Nephron (organoid): ENCODE results near the gene CLDND1.

Source experiments
- H3K27ac Mint-ChIP-seq, 3 experiments: 2 replicates each; pipeline ENCODE4 v1.8.0; 2020; ENCODE audit warnings: mixed read lengths in 3 of 3, mild to moderate bottlenecking in 2 of 3, moderate library complexity in 1 of 3
- H3K27me3 Mint-ChIP-seq: 2 replicates; pipeline ENCODE4 v1.8.0; 2021; ENCODE audit warnings: low read depth, mild to moderate bottlenecking, moderate library complexity, mixed read lengths
- H3K36me3 Mint-ChIP-seq: 2 replicates; pipeline ENCODE4 v1.8.0; 2020; ENCODE audit warnings: low read depth, mixed read lengths
- H3K4me1 Mint-ChIP-seq: 2 replicates; pipeline ENCODE4 v1.8.0; 2020; ENCODE audit warnings: mixed read lengths
- H3K4me3 Mint-ChIP-seq, 3 experiments: 2 replicates each; pipeline ENCODE4 v1.8.0; 2020; ENCODE audit warnings: mild to moderate bottlenecking in 3 of 3, mixed read lengths in 3 of 3, moderate library complexity in 2 of 3
- H3K9me3 Mint-ChIP-seq: 2 replicates; pipeline ENCODE4 v1.8.0; 2020; ENCODE audit warnings: mixed read lengths
- CTCF ChIP-seq, 3 experiments: fragments of 200-600 bp; sonication (generic); IDR thresholded peaks; one replicate each; pipeline ENCODE4 v1.5.0; 2021; ENCODE audit warnings: antibody characterized with exemption in 3 of 3; ENCODE audit not compliant: unreplicated experiment in 3 of 3

The CLDND1 gene

GRCh38 chr3:98534168-98534567, 11.5 kb upstream of the CLDND1 start:
- no peak overlapping the region for H3K4me3 Mint-ChIP-seq
- no peaks in the 10 kb centered on the region for H3K36me3 Mint-ChIP-seq
- no peaks in the 10 kb centered on the region for H3K9me3 Mint-ChIP-seq
- H3K27ac Mint-ChIP-seq = no peak overlapping the region
- no peaks in the 10 kb centered on the region for H3K27me3 Mint-ChIP-seq
- no peaks in the 10 kb centered on the region for H3K4me1 Mint-ChIP-seq
- TF ChIP-seq CTCF (IDR thresholded peaks at IDR 0.05; ENCODE audit: unreplicated experiment in 3 of 3) = no peak

GRCh38 chr3:98532709-98533571, 10.2 kb upstream of the CLDND1 start:
- Mint-ChIP-seq H3K9me3 (no peaks in the 10 kb centered on the region), H3K27me3 (no peaks in the 10 kb centered on the region), H3K4me1 (no peaks in the 10 kb centered on the region), H3K4me3 (no peak overlapping the region), H3K27ac (no peak overlapping the region), H3K36me3 (no peaks in the 10 kb centered on the region)
- TF ChIP-seq CTCF (IDR thresholded peaks at IDR 0.05; ENCODE audit: unreplicated experiment in 3 of 3) = no peak

GRCh38 chr3:98532275-98532637, 9.6 kb upstream of the CLDND1 start:
- no peaks in the 10 kb centered on the region for H3K9me3 Mint-ChIP-seq
- H3K27ac Mint-ChIP-seq = no peak overlapping the region
- TF ChIP-seq CTCF (IDR thresholded peaks at IDR 0.05; ENCODE audit: unreplicated experiment in 3 of 3) = no peak
- H3K36me3 Mint-ChIP-seq = no peaks in the 10 kb centered on the region
- no peak overlapping the region for H3K4me3 Mint-ChIP-seq
- no peaks in the 10 kb centered on the region for H3K27me3 Mint-ChIP-seq
- H3K4me1 Mint-ChIP-seq = no peaks in the 10 kb centered on the region

GRCh38 chr3:98531622-98532274, 9.0 kb upstream of the CLDND1 start, which contains the start of gene GPR15:
Gene GPR15 (plus strand): TSS chr3:98531978. CDS start chr3:98532034, 56 bp downstream.
- no peak within 1 kb of the TSS for H3K4me3 Mint-ChIP-seq
- no peaks in the 10 kb centered on the region for H3K9me3 Mint-ChIP-seq
- no peak within 1 kb of the TSS for H3K27ac Mint-ChIP-seq
- H3K4me1 Mint-ChIP-seq = no peaks in the 10 kb centered on the region
- no peaks in the 10 kb centered on the region for H3K27me3 Mint-ChIP-seq
- H3K36me3 Mint-ChIP-seq = no peaks in the 10 kb centered on the region
- TF ChIP-seq CTCF (IDR thresholded peaks at IDR 0.05; ENCODE audit: unreplicated experiment in 3 of 3) = no peak

- Mint-ChIP-seq H3K27ac (no peak overlapping the region), H3K27me3 (no peaks in the 10 kb centered on the region), H3K36me3 (no peaks in the 10 kb centered on the region), H3K9me3 (no peaks in the 10 kb centered on the region), H3K4me1 (no peaks in the 10 kb centered on the region), H3K4me3 (no peak overlapping the region)
- TF ChIP-seq CTCF (IDR thresholded peaks at IDR 0.05; ENCODE audit: unreplicated experiment in 3 of 3) = no peak
Observed at GRCh38 chr3:98530676-98531075, 8.0 kb upstream of the CLDND1 start.
